ENCODE measurements around the gene LUZP1. TPM values are rescaled to one million over a fixed set of nuclear protein-coding genes. Genes with fewer than 3 reads are reported as not detected.

Gene LUZP1
- total and polyA plus RNA-seq, 4 donors: 5.9 to 42.1 (median 23.7) TPM

- Histone ChIP-seq H3K4me3 (ENCODE audit: low read length in 2 of 2) (no peak overlapping the region), H3K9me3 (ENCODE audit: control insufficient read depth, low read length) (no peaks in the 10 kb centered on the region), H3K27ac (ENCODE audit: low read depth in 1 of 2, low read length in 2 of 2) (no peak overlapping the region), H3K27me3 (ENCODE audit: control insufficient read depth in 1 of 2, insufficient read depth in 2 of 2, low read length in 1 of 2) (no peaks in the 10 kb centered on the region), H3K36me3 (ENCODE audit: control insufficient read depth in 1 of 2, insufficient read depth in 2 of 2, low read length in 1 of 2) (no peaks in the 10 kb centered on the region), H3K4me1 (ENCODE audit: control insufficient read depth in 1 of 2, insufficient read depth in 2 of 2, low read length in 2 of 2) (no peaks in the 10 kb centered on the region)
- ATAC-seq (ENCODE audit: low FRiP score): no peak
- WGBS, 2 donors: 79 to 84% methylated on average over 5 of the region's 5 CpGs
- DNase-seq: no peak
- intact Hi-C loops (cut with DNase I): no loop called here
These were observed 17.9 kb downstream of the LUZP1 start for GRCh38 chr1:23150742-23151141.

DNA sequence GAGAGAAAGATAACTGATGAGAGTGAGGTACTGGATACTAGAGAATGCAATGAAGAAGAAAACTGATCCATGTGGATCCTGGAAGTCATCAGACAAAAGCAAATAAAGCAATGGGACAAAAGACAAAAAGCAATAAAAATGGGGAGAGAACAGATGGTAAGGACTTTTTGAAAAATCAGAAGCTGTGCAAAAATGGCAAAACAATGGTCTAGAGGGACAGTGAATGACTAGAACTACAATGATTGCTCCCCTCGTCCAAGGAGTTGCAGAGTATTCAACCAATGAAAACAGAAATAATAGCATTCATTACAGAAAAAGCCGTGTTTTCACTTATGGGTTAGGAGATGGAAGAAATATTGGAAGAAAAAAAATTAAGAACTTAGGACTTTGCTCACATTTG lies 18.5 kb downstream of the LUZP1 start:
- Histone ChIP-seq H3K27ac (ENCODE audit: low read depth in 1 of 2, low read length in 2 of 2) (no peak overlapping the region), H3K4me3 (ENCODE audit: low read length in 2 of 2) (no peak overlapping the region), H3K36me3 (ENCODE audit: control insufficient read depth in 1 of 2, insufficient read depth in 2 of 2, low read length in 1 of 2) (no peaks in the 10 kb centered on the region), H3K4me1 (ENCODE audit: control insufficient read depth in 1 of 2, insufficient read depth in 2 of 2, low read length in 2 of 2) (no peaks in the 10 kb centered on the region), H3K9me3 (ENCODE audit: control insufficient read depth, low read length) (no peaks in the 10 kb centered on the region), H3K27me3 (ENCODE audit: control insufficient read depth in 1 of 2, insufficient read depth in 2 of 2, low read length in 1 of 2) (no peaks in the 10 kb centered on the region)
- 54 to 62% methylated on average over 2 of the region's 2 CpGs for WGBS, 2 donors
- intact Hi-C loops (cut with DNase I): no loop called here
- no peak for DNase-seq
- ATAC-seq (ENCODE audit: low FRiP score): no peak

GRCh38 chr1:23149114-23149513 lies 19.5 kb downstream of the LUZP1 start:
- H3K27me3 ChIP-seq (ENCODE audit: control insufficient read depth in 1 of 2, insufficient read depth in 2 of 2, low read length in 1 of 2): no peaks in the 10 kb centered on the region
- no peaks in the 10 kb centered on the region for H3K4me1 ChIP-seq (ENCODE audit: control insufficient read depth in 1 of 2, insufficient read depth in 2 of 2, low read length in 2 of 2)
- ATAC-seq (ENCODE audit: low FRiP score): no peak
- DNase-seq: no peak
- no peak overlapping the region for H3K27ac ChIP-seq (ENCODE audit: low read depth in 1 of 2, low read length in 2 of 2)
- intact Hi-C loops (cut with DNase I): no loop called here
- no peaks in the 10 kb centered on the region for H3K9me3 ChIP-seq (ENCODE audit: control insufficient read depth, low read length)
- no peak overlapping the region for H3K4me3 ChIP-seq (ENCODE audit: low read length in 2 of 2)
- no peaks in the 10 kb centered on the region for H3K36me3 ChIP-seq (ENCODE audit: control insufficient read depth in 1 of 2, insufficient read depth in 2 of 2, low read length in 1 of 2)
- WGBS, 2 donors: 51 to 59% methylated on average over 1 of the region's 1 CpG

GRCh38 chr1:23148084-23148483 lies 20.6 kb downstream of the LUZP1 start:
- no peak for DNase-seq
- Histone ChIP-seq H3K27ac (ENCODE audit: low read depth in 1 of 2, low read length in 2 of 2) (no peak overlapping the region), H3K9me3 (ENCODE audit: control insufficient read depth, low read length) (no peaks in the 10 kb centered on the region), H3K36me3 (ENCODE audit: control insufficient read depth in 1 of 2, insufficient read depth in 2 of 2, low read length in 1 of 2) (no peaks in the 10 kb centered on the region), H3K4me3 (ENCODE audit: low read length in 2 of 2) (no peak overlapping the region), H3K4me1 (ENCODE audit: control insufficient read depth in 1 of 2, insufficient read depth in 2 of 2, low read length in 2 of 2) (no peaks in the 10 kb centered on the region), H3K27me3 (ENCODE audit: control insufficient read depth in 1 of 2, insufficient read depth in 2 of 2, low read length in 1 of 2) (no peaks in the 10 kb centered on the region)
- ATAC-seq (ENCODE audit: low FRiP score): no peak
- WGBS, 2 donors: 46 to 51% methylated on average over 4 of the region's 4 CpGs
- intact Hi-C loops (cut with DNase I): no loop called here

DNA sequence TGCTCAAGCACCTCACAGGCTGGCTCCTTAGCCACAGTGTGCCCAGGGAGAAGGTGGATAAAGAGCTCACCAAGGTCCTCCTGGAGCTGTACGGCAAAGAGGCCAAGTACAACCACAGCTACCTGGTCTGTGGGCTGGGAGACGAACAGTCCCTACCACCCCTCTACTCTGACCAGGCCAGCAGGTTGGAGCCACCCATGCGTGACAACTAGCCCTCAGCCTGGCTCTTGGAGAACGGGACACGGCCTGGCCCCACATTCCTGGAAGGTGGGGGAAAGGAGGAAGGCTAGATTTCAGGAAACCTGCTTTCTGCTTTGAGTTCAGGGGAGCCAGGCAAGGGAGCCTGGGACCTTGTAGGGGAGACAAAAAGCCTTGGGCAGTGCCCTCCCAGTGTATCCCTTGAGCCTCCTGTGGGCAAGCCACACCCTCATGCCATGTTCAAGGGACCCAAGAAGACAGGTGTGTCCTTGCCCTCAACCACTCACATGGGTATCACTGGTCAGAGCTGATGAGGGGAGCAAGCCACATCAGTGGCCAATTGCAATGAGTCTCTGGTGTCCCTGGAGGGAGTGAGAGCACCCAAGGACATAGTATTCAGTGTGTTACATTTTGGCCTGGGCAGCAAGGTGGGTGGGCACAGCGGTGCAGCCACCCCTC lies 27.6 kb downstream of the LUZP1 start:
- ATAC-seq (ENCODE audit: low FRiP score) (no peak), DNase-seq (no peak)
- 95 to 97% methylated on average over 6 of the region's 6 CpGs for WGBS, 2 donors
- intact Hi-C loops (cut with DNase I): no loop called here
- Histone ChIP-seq H3K36me3 (ENCODE audit: control insufficient read depth in 1 of 2, insufficient read depth in 2 of 2, low read length in 1 of 2) (no peaks in the 10 kb centered on the region), H3K4me1 (ENCODE audit: control insufficient read depth in 1 of 2, insufficient read depth in 2 of 2, low read length in 2 of 2) (no peaks in the 10 kb centered on the region), H3K27ac (ENCODE audit: low read depth in 1 of 2, low read length in 2 of 2) (no peak overlapping the region), H3K4me3 (ENCODE audit: low read length in 2 of 2) (no peak overlapping the region), H3K9me3 (ENCODE audit: control insufficient read depth, low read length) (no peaks in the 10 kb centered on the region), H3K27me3 (ENCODE audit: control insufficient read depth in 1 of 2, insufficient read depth in 2 of 2, low read length in 1 of 2) (no peaks in the 10 kb centered on the region)

- no peaks in the 10 kb centered on the region for H3K4me1 ChIP-seq (ENCODE audit: control insufficient read depth in 1 of 2, insufficient read depth in 2 of 2, low read length in 2 of 2)
- DNase-seq (no peak), ATAC-seq (ENCODE audit: low FRiP score) (no peak)
- H3K36me3 ChIP-seq (ENCODE audit: control insufficient read depth in 1 of 2, insufficient read depth in 2 of 2, low read length in 1 of 2): no peaks in the 10 kb centered on the region
- H3K27me3 ChIP-seq (ENCODE audit: control insufficient read depth in 1 of 2, insufficient read depth in 2 of 2, low read length in 1 of 2): no peaks in the 10 kb centered on the region
- no peak overlapping the region for H3K27ac ChIP-seq (ENCODE audit: low read depth in 1 of 2, low read length in 2 of 2)
- intact Hi-C loops (cut with DNase I): no loop called here
- H3K9me3 ChIP-seq (ENCODE audit: control insufficient read depth, low read length): no peaks in the 10 kb centered on the region
- H3K4me3 ChIP-seq (ENCODE audit: low read length in 2 of 2): no peak overlapping the region
- 74 to 75% methylated on average over 2 of the region's 2 CpGs for WGBS, 2 donors
These were observed 33.4 kb downstream of the LUZP1 start for GRCh38 chr1:23135268-23135667.

DNA sequence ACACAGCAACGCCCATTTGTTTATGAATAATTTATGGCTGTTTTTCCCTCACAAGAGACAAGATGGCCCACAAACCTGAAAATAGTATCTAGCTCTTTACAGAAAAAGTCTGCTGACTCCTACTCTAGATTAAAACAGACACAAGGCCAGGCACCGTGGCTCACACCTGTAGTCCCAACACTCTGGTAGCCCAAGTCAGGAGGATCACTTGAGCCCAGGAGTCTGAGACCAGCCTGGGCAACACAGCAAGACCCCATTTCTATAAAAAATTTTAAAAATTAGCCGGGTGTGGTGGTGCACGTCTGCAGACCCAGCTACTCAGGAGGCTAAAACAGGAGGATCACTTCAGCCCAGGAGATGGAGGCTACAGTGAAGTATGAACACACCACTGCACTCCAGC lies 34.6 kb downstream of the LUZP1 start:
- Histone ChIP-seq H3K27ac (ENCODE audit: low read depth in 1 of 2, low read length in 2 of 2) (no peak overlapping the region), H3K4me1 (ENCODE audit: control insufficient read depth in 1 of 2, insufficient read depth in 2 of 2, low read length in 2 of 2) (no peaks in the 10 kb centered on the region), H3K36me3 (ENCODE audit: control insufficient read depth in 1 of 2, insufficient read depth in 2 of 2, low read length in 1 of 2) (no peaks in the 10 kb centered on the region), H3K9me3 (ENCODE audit: control insufficient read depth, low read length) (no peaks in the 10 kb centered on the region), H3K27me3 (ENCODE audit: control insufficient read depth in 1 of 2, insufficient read depth in 2 of 2, low read length in 1 of 2) (no peaks in the 10 kb centered on the region), H3K4me3 (ENCODE audit: low read length in 2 of 2) (no peak overlapping the region)
- WGBS, 2 donors: 94 to 95% methylated on average over 4 of the region's 4 CpGs
- intact Hi-C loops (cut with DNase I): no loop called here
- no peak for ATAC-seq (ENCODE audit: low FRiP score)
- no peak for DNase-seq

DNA sequence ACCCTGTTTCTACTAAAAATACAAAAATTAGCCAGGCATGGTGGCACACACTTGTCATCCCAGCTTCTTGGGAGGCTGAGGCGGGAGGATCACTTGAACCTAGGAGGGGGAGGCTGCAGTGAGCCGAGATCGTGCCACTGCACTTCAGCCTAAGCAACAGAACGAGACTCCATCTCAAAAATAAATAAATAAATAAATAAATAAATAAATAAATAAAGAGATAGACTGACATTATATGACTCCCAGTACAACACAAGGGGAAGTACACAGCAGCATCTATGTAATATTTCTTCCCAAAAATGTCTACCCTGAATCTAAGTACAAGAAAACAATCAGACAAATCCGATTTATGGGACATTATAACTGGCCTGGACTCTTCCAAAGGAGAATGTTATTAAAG lies 35.1 kb downstream of the LUZP1 start:
- intact Hi-C loops (cut with DNase I): no loop called here
- H3K27ac ChIP-seq (ENCODE audit: low read depth in 1 of 2, low read length in 2 of 2): no peak overlapping the region
- 93 to 95% methylated on average over 5 of the region's 5 CpGs for WGBS, 2 donors
- ATAC-seq (ENCODE audit: low FRiP score) (no peak), DNase-seq (no peak)
- H3K4me3 ChIP-seq (ENCODE audit: low read length in 2 of 2): no peak overlapping the region
- H3K27me3 ChIP-seq (ENCODE audit: control insufficient read depth in 1 of 2, insufficient read depth in 2 of 2, low read length in 1 of 2): no peaks in the 10 kb centered on the region
- no peaks in the 10 kb centered on the region for H3K36me3 ChIP-seq (ENCODE audit: control insufficient read depth in 1 of 2, insufficient read depth in 2 of 2, low read length in 1 of 2)
- H3K9me3 ChIP-seq (ENCODE audit: control insufficient read depth, low read length): no peaks in the 10 kb centered on the region
- no peaks in the 10 kb centered on the region for H3K4me1 ChIP-seq (ENCODE audit: control insufficient read depth in 1 of 2, insufficient read depth in 2 of 2, low read length in 2 of 2)

DNA sequence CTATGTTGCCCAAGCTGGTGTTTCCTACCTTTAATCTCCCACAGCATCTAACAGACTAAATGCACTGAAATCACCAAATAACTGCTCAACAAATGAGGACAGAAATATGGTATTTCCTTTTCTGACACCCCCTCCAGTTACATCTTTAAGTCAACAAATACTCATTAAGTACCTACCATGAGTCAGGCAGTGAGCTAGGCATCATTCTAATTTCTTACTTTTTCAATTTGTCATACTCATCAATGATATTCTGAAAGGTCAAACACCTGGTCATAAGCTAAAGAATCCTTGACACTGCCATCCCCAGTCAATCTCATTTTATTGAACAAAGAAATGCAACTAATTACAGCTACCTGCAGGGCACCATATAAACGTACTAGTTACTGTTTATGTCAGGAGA lies 36.6 kb downstream of the LUZP1 start:
- 70 to 82% methylated on average over 1 of the region's 1 CpG for WGBS, 2 donors
- intact Hi-C loops (cut with DNase I): no loop called here
- Histone ChIP-seq H3K36me3 (ENCODE audit: control insufficient read depth in 1 of 2, insufficient read depth in 2 of 2, low read length in 1 of 2) (no peaks in the 10 kb centered on the region), H3K9me3 (ENCODE audit: control insufficient read depth, low read length) (no peaks in the 10 kb centered on the region), H3K4me3 (ENCODE audit: low read length in 2 of 2) (no peak overlapping the region), H3K4me1 (ENCODE audit: control insufficient read depth in 1 of 2, insufficient read depth in 2 of 2, low read length in 2 of 2) (no peaks in the 10 kb centered on the region), H3K27ac (ENCODE audit: low read depth in 1 of 2, low read length in 2 of 2) (no peak overlapping the region), H3K27me3 (ENCODE audit: control insufficient read depth in 1 of 2, insufficient read depth in 2 of 2, low read length in 1 of 2) (no peaks in the 10 kb centered on the region)
- DNase-seq: no peak
- ATAC-seq (ENCODE audit: low FRiP score): no peak
